ENCODE measurements around the gene BCAS1. TPM values are rescaled to one million over a fixed set of nuclear protein-coding genes. Genes with fewer than 3 reads are reported as not detected.

BCAS1 gene
- total RNA-seq, 1 donor from 2014 or later = 0.81 TPM

DNA sequence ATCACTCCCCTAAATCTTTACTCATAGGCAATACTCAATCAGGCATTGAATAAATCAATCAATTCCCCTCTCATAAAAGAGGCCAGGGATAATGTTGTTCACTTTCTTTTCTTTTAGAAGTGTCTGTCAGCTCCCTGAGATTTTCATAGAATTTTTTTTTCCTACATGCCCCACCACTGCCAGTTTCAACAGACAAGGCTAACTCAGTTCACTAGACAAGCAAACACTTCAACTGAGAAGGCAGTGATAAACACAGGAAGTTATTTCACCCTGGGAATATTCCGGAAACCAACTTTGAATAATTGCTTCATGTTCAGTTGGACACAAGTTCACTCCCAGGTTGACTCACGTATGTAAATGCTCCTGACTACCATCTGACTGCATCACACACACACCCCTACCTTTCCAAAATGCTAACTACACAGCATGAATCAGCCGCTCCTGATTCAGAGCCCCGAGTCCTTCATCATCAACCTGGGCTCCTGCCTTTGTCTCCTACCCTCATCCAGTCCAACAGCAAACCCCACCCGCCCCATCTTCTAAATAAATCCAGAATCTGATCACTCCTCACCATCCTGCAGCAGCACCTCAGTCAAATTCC, 143.9 kb downstream of the BCAS1 start:
- Histone ChIP-seq H3K4me3 (no peak overlapping the region), H3K9me3 (no peaks in the 10 kb centered on the region), H3K27ac (no peak overlapping the region), H3K36me3 (no peaks in the 10 kb centered on the region), H3K27me3 (no peaks in the 10 kb centered on the region), H3K4me1 (peaks cover 13% of the 10 kb centered on the region)
- no peak for DNase-seq
- peak; percentile 89 for ATAC-seq
- TF ChIP-seq, protein P1, sequence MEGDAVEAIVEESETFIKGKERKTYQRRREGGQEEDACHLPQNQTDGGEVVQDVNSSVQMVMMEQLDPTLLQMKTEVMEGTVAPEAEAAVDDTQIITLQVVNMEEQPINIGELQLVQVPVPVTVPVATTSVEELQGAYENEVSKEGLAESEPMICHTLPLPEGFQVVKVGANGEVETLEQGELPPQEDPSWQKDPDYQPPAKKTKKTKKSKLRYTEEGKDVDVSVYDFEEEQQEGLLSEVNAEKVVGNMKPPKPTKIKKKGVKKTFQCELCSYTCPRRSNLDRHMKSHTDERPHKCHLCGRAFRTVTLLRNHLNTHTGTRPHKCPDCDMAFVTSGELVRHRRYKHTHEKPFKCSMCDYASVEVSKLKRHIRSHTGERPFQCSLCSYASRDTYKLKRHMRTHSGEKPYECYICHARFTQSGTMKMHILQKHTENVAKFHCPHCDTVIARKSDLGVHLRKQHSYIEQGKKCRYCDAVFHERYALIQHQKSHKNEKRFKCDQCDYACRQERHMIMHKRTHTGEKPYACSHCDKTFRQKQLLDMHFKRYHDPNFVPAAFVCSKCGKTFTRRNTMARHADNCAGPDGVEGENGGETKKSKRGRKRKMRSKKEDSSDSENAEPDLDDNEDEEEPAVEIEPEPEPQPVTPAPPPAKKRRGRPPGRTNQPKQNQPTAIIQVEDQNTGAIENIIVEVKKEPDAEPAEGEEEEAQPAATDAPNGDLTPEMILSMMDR (IDR thresholded peaks at IDR 0.05) = no peak
- intact Hi-C loops (cut with DNase I) = no loop called here

DNA sequence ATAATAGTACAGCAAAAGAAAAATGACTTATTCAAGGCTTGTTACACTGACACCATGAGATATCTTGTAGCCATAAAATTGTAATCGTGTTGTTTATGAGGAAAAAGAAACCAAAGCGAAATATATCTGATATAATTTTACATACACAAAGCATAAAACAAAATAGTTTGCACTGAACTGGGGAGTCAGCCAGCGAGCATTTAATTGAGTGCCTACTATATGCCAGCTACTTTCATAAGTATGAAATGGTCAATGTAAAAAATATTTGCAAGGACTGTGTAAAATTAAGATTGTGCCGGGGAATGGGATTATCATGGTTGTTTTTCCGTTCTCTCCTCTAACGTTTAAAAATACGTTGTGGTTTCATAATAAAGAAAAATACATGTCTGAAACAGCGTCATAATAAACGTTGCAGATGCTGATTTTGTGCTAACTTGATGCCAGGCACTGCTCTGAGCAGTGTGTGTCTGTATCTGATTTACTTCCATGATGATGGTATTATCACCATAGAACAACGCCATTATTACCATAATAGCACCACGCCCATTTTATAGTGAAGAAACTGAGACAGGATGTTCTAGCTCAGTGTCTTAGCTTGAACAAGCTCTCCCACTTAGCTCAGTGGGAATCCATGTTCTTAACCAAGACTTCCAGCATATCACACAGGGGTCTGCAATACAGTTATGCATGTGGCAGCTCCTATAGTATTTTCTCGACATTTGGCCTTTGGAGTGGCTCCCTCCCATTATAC, 144.6 kb downstream of the BCAS1 start:
- ATAC-seq = no peak
- TF ChIP-seq, protein P1 (IDR thresholded peaks at IDR 0.05) = no peak
- Histone ChIP-seq H3K4me1 (peaks cover 13% of the 10 kb centered on the region), H3K9me3 (no peaks in the 10 kb centered on the region), H3K27ac (no peak overlapping the region), H3K4me3 (no peak overlapping the region), H3K27me3 (no peaks in the 10 kb centered on the region), H3K36me3 (no peaks in the 10 kb centered on the region)
- intact Hi-C loops (cut with DNase I) = no loop called here
- DNase-seq = no peak

DNA sequence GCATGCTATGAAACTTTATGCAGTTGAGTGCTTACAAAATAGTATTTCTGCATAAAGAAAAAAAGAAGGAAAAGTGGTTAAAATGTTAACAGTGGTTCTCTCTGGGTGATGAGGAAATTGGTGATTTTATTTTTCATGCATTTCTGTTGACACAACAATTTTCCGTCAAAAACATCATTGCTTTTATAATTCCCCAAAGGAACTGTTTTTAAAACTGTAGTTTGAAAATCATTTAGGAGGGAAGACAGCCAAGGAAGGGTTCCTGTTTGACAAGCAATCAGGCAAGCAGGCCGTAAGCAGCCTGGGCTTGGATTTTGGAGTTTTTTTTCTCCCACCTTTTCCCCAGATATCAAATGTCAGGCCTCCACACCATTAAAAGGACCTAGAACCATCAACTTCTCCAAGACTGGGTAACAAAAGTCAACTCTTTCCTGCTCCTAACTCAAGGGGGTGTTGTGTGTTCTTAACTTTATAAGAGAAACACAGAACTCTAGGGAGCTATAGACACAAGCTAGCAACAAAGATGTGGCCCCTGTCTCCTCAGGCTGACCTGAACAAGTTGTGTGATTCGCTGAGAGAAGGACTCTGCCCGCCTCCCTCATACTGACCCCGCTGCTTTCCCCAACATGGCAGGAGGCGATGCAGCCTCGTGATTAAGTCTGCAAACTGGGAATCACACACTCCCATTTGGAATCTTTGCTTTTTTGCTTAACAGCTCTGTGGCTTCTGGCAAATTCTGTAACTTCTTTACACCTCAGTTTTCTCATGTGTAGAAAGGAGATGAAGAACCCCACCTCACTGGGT, 146.6 kb downstream of the BCAS1 start:
- peaks cover 13% of the 10 kb centered on the region for H3K4me1 ChIP-seq
- no peak for ATAC-seq
- H3K27ac ChIP-seq = peak overlapping the region; percentile 7
- H3K36me3 ChIP-seq = no peaks in the 10 kb centered on the region
- TF ChIP-seq, protein P1 (IDR thresholded peaks at IDR 0.05) = no peak
- no peak for DNase-seq
- H3K9me3 ChIP-seq = no peaks in the 10 kb centered on the region
- H3K27me3 ChIP-seq = no peaks in the 10 kb centered on the region
- intact Hi-C loops (cut with DNase I) = no loop called here
- no peak overlapping the region for H3K4me3 ChIP-seq

DNA sequence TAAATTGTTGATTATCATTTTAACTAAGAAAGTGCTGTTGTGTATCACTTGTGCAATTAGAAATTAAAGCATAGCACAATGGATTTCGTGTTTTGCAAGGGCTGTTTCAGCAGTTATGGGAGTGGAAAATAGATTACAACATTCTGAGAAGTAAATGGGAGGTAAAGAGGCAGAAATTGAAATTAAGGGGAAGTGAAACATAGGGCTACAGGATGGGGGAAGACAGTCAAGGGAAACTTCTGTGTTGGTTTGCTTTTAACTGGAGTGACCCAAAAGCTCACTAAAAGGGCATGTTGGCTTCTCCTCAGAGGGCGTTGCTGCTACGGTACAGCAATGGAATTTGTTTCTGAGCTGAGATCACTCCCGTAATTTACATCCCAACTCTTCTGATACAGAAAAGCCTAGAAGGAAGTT, 147.5 kb downstream of the BCAS1 start:
- Histone ChIP-seq H3K4me1 (peaks cover 13% of the 10 kb centered on the region), H3K27me3 (no peaks in the 10 kb centered on the region), H3K36me3 (no peaks in the 10 kb centered on the region), H3K4me3 (no peak overlapping the region), H3K9me3 (no peaks in the 10 kb centered on the region), H3K27ac (no peak overlapping the region)
- ATAC-seq (peak; percentile 79), DNase-seq (no peak)
- intact Hi-C loops (cut with DNase I) = no loop called here
- TF ChIP-seq, protein P1 (IDR thresholded peaks at IDR 0.05) = no peak

DNA sequence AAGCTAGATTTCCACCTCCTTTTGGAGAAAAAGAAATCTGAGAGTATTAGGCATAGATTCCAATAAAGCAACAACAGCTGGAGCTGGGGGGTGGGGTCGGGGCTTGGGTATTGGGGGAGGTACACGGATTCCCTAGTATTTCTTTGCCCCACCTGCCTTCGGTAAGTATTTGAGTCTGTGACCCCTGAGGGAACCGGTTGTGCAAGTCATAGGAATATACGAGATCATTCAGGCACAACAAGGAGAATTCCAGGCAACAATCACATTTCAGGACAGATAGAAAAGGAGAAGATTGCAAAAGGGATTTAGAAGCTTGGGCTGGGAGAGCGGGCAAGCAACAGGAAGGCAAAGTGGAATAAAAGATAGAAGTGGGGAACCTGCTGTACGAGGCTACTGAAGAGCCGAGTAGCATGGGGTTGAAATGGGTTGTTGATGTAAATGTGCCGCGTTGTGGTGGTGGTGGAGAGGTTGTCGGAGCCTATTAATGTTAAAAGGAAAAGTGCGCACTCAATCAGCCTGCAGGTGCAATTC, 148.9 kb downstream of the BCAS1 start:
- ATAC-seq = no peak
- intact Hi-C loops (cut with DNase I) = no loop called here
- Histone ChIP-seq H3K4me3 (no peak overlapping the region), H3K9me3 (no peaks in the 10 kb centered on the region), H3K27ac (no peak overlapping the region), H3K36me3 (no peaks in the 10 kb centered on the region), H3K27me3 (no peaks in the 10 kb centered on the region), H3K4me1 (peaks cover 26% of the 10 kb centered on the region)
- no peak for DNase-seq
- TF ChIP-seq, protein P1 (IDR thresholded peaks at IDR 0.05) = no peak

All from upper lobe of right lung (tissue), 1 donor.